Measurements from ENCODE around the gene LRRC74A. TPM values are rescaled to one million over a fixed set of nuclear protein-coding genes. Genes with fewer than 3 reads are reported as not detected.
A peak's percentile ranks its signal among the peaks of the same experiment; 100 is the strongest.

Gene LRRC74A
- total and polyA plus RNA-seq, 2 donors (not counting 3 experiments of a cell fraction or from before 2014, with no cell fraction given): not detected

DNA sequence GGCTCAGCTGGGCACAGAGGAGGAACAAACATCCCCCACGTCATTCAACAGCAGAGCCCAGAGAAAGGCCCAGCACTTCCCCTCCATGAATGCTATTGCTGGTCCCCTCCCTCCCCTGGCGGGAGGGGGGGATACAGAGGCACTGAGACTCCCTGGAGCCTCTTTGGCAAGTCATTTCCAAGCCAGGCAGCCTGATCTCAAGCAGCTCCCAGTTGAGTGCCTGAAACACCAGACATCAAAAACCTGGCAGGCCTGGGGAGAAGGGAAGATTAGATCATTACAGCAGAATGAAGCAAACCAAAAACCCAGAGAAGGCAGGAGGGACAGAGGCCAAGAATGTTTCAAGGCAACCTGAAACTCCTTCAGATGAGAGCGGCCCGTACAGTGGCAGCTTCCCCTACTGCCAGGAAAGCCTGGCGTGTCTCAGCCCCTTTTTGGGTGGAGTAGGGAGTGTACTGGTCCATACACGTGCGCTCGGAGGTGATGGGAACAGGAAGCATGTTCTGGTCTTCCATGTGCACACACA lies 92.1 kb downstream of the LRRC74A start:
- dilution Hi-C loops (cut with MboI; ENCODE audit: extremely low pct_ligation_motif_present, low sequenced_read_pairs): no loop called here
- no peak for TF ChIP-seq FOS (IDR thresholded peaks at IDR 0.05; ENCODE audit: borderline replicate concordance, insufficient read depth, low read length)
- no peak for TF ChIP-seq JUN (IDR thresholded peaks at IDR 0.05; ENCODE audit: borderline replicate concordance, insufficient read depth, insufficient read length, low read depth)
- TF ChIP-seq, protein P1, sequence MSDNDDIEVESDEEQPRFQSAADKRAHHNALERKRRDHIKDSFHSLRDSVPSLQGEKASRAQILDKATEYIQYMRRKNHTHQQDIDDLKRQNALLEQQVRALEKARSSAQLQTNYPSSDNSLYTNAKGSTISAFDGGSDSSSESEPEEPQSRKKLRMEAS (IDR thresholded peaks at IDR 0.05; ENCODE audit: insufficient read depth, insufficient read length): peak; percentile 82
- Histone ChIP-seq H3K4me2 (ENCODE audit: insufficient read depth, low read length) (peak overlapping the region; percentile 1), H4K20me1 (replicated peaks; ENCODE audit: control insufficient read depth, extremely low read depth, insufficient read depth, low read length) (no peaks in the 10 kb centered on the region), H3K79me2 (ENCODE audit: control insufficient read depth, insufficient read depth, low read length) (no peaks in the 10 kb centered on the region), H3K27me3 (ENCODE audit: control insufficient read depth in 2 of 2, insufficient read depth in 2 of 2, low read length in 2 of 2) (no peaks in the 10 kb centered on the region), H3K9me1 (replicated peaks; ENCODE audit: control insufficient read depth, extremely low read depth, insufficient read depth, low read length) (no peaks in the 10 kb centered on the region), H3K9me3 (replicated peaks; ENCODE audit: control insufficient read depth, insufficient read depth, low read length) (no peaks in the 10 kb centered on the region), H3K27ac (ENCODE audit: insufficient read depth, low read depth, low read length) (peak overlapping the region; percentile 86), H3K4me1 (ENCODE audit: control insufficient read depth, extremely low read depth, insufficient read depth, low read length) (peaks cover 33% of the 10 kb centered on the region), H2AFZ (ENCODE audit: low read depth, low read length) (peak overlapping the region; percentile 18), H3K9ac (replicated peaks; ENCODE audit: extremely low read depth, insufficient read depth, low read length) (peak overlapping the region; percentile 74), H3K4me3 (replicated peaks in 1 of 3; ENCODE audit: insufficient read depth in 1 of 3, low read depth in 1 of 3, low read length in 3 of 3) (no peak overlapping the region), H3K36me3 (ENCODE audit: control insufficient read depth in 2 of 2, extremely low read depth in 1 of 2, insufficient read depth in 2 of 2, low read length in 2 of 2) (no peaks in the 10 kb centered on the region)
- peak; percentile 63 for DNase-seq (ENCODE audit: low read depth, low spot score)
- ChIA-PET POLR2A (interaction anchor here (0.7 to 1.3 kb wide), 4 partner anchors 32 to 124 kb away, joined by 3 to 4 read pairs (median 3); no protein-coding TSS in a partner anchor), CTCF (interaction anchor here (0.8 to 4.9 kb wide), 22 partner anchors 13 to 177 kb away, joined by 3 to 51 read pairs (median 10); partner anchors contain the start of gene IRF2BPL)
- no peak for FAIRE-seq
- TSS peak; percentile 22 for BruUV-seq (replicated peaks)
- intact Hi-C loops (cut with micrococcal nuclease): loop anchor here (1.0 kb wide), 6 partner anchors 29 to 141 kb away; partner anchors contain the start of gene IRF2BPL

DNA sequence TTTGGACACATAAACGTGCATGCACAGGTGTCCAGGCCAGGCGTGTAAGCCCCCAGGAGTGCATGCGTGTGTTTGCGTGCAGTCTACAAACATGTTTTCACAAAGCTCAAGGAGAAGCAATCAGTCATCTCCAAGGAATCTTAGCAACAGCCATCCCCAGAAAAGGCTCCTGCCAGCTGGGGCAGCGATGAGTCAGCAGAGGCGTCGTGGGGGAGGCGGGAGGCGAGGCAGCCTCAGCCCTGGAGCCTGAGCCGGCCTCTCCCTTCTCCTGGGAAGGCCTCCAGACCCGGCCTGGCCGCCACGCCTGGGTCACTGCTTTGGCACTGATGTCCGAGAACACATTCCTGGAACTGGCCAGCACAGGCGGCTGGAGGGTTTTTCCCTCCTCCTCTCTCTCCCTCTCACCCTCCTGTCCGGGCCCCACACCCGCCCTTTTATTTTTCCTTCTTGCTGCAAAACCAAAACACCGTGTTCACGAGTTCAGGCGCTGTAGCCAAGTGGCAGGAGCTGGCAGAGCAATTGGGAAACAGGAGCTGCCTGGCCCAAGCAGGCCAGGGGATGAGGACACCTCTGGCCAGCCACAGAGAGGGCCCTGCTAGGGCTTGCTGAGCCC lies 92.7 kb downstream of the LRRC74A start:
- H3K9me1 ChIP-seq (replicated peaks; ENCODE audit: control insufficient read depth, extremely low read depth, insufficient read depth, low read length): no peaks in the 10 kb centered on the region
- H3K9ac ChIP-seq (replicated peaks; ENCODE audit: extremely low read depth, insufficient read depth, low read length): peak overlapping the region; percentile 81
- H2AFZ ChIP-seq (ENCODE audit: low read depth, low read length): peak overlapping the region; percentile 35
- no peak overlapping the region for H3K4me3 ChIP-seq (replicated peaks in 1 of 3; ENCODE audit: insufficient read depth in 1 of 3, low read depth in 1 of 3, low read length in 3 of 3)
- dilution Hi-C loops (cut with MboI; ENCODE audit: extremely low pct_ligation_motif_present, low sequenced_read_pairs): no loop called here
- peak overlapping the region; percentile 31 for H3K4me2 ChIP-seq (ENCODE audit: insufficient read depth, low read length)
- H4K20me1 ChIP-seq (replicated peaks; ENCODE audit: control insufficient read depth, extremely low read depth, insufficient read depth, low read length): no peaks in the 10 kb centered on the region
- DNase-seq (ENCODE audit: low read depth, low spot score): peak; percentile 98
- no peaks in the 10 kb centered on the region for H3K27me3 ChIP-seq (ENCODE audit: control insufficient read depth in 2 of 2, insufficient read depth in 2 of 2, low read length in 2 of 2)
- TF ChIP-seq FOS (IDR thresholded peaks at IDR 0.05; ENCODE audit: borderline replicate concordance, insufficient read depth, low read length): peak; percentile 98
- no peak for TF ChIP-seq EZH2 (IDR thresholded peaks at IDR 0.05; ENCODE audit: borderline replicate concordance, low read depth, low read length, severe bottlenecking)
- TF ChIP-seq MYC (IDR thresholded peaks at IDR 0.05; ENCODE audit: low read depth, low read length): no peak
- TF ChIP-seq, protein P1 (IDR thresholded peaks at IDR 0.05; ENCODE audit: insufficient read depth, insufficient read length): no peak
- peak; percentile 38 for TF ChIP-seq GATA2 (IDR thresholded peaks at IDR 0.05; ENCODE audit: insufficient read depth, insufficient read length, low read depth, low read length)
- peak; percentile 92 for TF ChIP-seq POLR2AphosphoS5 (IDR thresholded peaks at IDR 0.05; ENCODE audit: insufficient read depth, low read depth, low read length)
- TF ChIP-seq JUN (IDR thresholded peaks at IDR 0.05; ENCODE audit: borderline replicate concordance, insufficient read depth, insufficient read length, low read depth): peak; percentile 88
- TF ChIP-seq, protein P2, sequence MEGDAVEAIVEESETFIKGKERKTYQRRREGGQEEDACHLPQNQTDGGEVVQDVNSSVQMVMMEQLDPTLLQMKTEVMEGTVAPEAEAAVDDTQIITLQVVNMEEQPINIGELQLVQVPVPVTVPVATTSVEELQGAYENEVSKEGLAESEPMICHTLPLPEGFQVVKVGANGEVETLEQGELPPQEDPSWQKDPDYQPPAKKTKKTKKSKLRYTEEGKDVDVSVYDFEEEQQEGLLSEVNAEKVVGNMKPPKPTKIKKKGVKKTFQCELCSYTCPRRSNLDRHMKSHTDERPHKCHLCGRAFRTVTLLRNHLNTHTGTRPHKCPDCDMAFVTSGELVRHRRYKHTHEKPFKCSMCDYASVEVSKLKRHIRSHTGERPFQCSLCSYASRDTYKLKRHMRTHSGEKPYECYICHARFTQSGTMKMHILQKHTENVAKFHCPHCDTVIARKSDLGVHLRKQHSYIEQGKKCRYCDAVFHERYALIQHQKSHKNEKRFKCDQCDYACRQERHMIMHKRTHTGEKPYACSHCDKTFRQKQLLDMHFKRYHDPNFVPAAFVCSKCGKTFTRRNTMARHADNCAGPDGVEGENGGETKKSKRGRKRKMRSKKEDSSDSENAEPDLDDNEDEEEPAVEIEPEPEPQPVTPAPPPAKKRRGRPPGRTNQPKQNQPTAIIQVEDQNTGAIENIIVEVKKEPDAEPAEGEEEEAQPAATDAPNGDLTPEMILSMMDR (IDR thresholded peaks at IDR 0.05; ENCODE audit: extremely low read depth in 1 of 2, insufficient read depth in 1 of 2, low read depth in 1 of 2, low read length in 2 of 2): peak in 1 of 2 donors; percentile 24
- TF ChIP-seq POLR2A (IDR thresholded peaks at IDR 0.05; ENCODE audit: low read depth, low read length): no peak
- ChIA-PET CTCF (interaction anchor here (0.6 to 4.9 kb wide), 23 partner anchors 14 to 176 kb away, joined by 3 to 51 read pairs (median 7); partner anchors contain the start of gene IRF2BPL), POLR2A (interaction anchor here (0.7 to 1.3 kb wide), 5 partner anchors 31 to 123 kb away, joined by 3 to 4 read pairs (median 3); no protein-coding TSS in a partner anchor)
- peaks cover 32% of the 10 kb centered on the region for H3K4me1 ChIP-seq (ENCODE audit: control insufficient read depth, extremely low read depth, insufficient read depth, low read length)
- peak; percentile 98 for FAIRE-seq
- no peaks in the 10 kb centered on the region for H3K36me3 ChIP-seq (ENCODE audit: control insufficient read depth in 2 of 2, extremely low read depth in 1 of 2, insufficient read depth in 2 of 2, low read length in 2 of 2)
- TSS peak; percentile 58 for BruUV-seq (replicated peaks)
- intact Hi-C loops (cut with micrococcal nuclease): loop anchor here (1.0 kb wide), 7 partner anchors 28 to 179 kb away; partner anchors contain the start of genes CIPC and IRF2BPL
- H3K9me3 ChIP-seq (replicated peaks; ENCODE audit: control insufficient read depth, insufficient read depth, low read length): no peaks in the 10 kb centered on the region
- H3K79me2 ChIP-seq (ENCODE audit: control insufficient read depth, insufficient read depth, low read length): no peaks in the 10 kb centered on the region
- H3K27ac ChIP-seq (ENCODE audit: insufficient read depth, low read depth, low read length): peak overlapping the region; percentile 86

Measured in endothelial cell of umbilical vein (primary cell).